Stimulated activated CD4-positive, alpha-beta T cell treated with anti-CD3 and anti-CD28 coated beads, Interleukin-2, amount 100 ng/mL, for 24 hours (primary cell): Measurements from ENCODE around the gene NCAN.

ENCODE experiments used
- DNase-seq, 2 donors: peaks; one replicate each; pipeline ENCODE4 v3.0.0-alpha.2; 2020

The NCAN gene

DNA sequence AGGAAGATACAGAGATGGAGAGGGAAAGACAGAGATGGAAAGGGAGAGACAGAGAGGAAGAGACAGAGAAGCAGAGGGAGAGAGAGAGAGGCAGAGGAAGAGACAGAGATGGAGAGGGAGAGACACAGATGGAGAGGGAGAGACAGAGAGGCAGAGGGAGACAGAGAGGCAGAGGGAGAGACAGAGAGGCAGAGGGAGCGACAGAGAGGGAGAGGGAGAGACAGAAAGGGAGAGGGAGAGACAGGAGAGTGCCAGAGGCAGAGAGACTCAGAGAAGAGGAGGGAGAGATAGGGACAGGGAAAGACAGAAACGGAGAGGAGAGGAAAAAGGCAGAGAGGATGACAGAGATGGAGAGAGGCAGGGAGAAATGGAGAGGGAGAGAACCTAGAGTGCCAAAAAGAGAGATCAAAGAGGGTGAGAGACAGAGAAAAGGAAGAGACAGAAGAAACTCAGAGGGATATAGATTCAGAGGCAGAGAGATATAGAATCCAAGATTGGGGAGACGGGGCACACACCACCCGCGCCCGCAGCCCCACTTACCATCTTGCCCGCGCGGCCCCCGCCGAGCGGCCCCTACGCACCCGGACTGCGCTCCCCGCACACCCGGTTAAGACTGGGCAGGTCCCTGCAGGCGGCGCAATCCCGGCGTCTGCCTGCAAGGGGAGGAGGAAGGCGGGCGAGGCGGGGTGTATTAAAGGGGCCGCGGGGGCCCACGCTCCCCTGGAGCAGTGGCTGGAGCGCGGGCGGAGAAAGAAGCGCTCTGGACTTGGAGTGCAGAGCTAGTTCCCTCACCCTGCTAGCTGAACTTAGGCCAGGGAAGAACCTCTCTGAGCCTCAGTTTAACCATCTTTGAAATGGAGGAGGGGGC is 50.7 kb downstream of the NCAN start:
- DNase-seq: no peak

DNA sequence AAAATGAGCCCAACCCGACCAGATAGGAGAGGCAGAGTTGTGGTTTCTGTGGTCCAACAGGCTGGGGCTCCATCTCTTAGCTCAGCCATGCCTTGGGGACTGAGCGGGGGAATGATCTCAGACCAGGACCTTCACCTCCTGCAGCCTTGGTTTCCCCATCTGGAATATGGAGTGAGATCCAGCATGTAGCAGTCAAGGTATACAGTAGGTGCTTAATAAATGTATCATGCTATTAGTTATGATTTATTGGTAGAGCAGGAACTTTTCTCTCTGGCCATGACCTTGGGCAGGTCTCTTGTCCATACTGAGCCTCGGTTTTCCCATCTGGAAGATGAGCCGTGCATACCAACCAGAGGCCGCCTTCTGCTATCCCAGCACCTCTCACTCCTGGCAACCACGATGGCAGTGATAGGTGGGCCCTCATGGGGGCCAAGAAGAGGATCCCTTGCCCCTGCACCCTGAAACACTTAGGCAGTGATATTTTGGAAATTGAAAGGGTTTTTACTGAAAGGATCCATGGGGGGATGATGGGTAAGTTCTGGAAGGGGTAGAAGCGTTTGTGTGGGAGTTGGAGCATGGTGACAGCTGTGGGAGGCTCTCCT is 52.2 kb downstream of the NCAN start:
- DNase-seq: no peak

- no peak for DNase-seq
These were observed 55.5 kb downstream of the NCAN start for GRCh38 chr19:19267305-19267704.

DNA sequence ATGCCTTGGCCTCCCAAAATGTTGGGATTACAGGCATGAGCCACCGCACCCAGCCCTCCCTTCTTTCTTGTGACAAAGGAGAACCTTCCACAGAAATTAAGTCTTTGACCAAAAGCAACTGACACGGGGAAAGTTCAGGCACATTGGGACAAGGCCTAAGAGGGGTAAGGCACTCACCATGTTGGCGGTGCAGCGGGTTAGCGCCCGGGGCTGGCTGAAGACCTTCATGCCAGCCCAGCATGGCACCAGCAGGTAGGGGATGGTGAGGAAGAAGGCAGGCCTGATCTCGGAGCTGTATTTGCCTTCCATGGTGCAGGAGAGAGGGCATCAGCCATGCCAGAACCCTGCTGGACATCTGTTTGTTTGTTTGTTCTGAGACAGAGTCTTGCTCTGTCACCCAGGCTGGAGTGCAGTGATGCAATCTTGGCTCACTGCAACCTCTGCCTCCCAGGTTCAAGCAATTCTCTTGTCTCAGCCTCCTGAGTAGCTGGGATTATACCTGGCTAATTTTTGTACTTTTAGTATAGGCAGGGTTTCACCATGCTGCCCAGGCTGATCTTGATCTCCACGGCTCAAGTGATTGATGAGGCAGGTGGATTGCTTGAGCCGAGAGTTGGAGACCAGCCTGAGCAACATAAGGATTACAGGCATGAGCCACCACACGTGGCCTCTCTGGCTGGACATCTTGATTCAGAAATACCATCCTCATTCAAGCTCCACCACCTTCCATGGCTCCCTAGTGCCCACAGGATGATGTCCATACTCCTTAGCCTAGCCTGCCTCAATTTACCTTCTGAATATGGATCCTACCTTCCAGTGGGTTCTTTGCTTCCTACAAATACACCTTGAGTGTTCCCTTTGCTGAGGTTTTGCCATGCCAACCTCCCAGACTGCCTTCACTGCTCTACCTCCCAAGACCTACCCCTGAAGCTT is 57.0 kb downstream of the NCAN start:
- no peak for DNase-seq

GRCh38 chr19:19269952-19270694 is 58.4 kb downstream of the NCAN start:
- DNase-seq: no peak

GRCh38 chr19:19270749-19271571 is 59.2 kb downstream of the NCAN start:
- DNase-seq: no peak

- no peak for DNase-seq
These were observed 60.3 kb downstream of the NCAN start for GRCh38 chr19:19271828-19272599.

DNA sequence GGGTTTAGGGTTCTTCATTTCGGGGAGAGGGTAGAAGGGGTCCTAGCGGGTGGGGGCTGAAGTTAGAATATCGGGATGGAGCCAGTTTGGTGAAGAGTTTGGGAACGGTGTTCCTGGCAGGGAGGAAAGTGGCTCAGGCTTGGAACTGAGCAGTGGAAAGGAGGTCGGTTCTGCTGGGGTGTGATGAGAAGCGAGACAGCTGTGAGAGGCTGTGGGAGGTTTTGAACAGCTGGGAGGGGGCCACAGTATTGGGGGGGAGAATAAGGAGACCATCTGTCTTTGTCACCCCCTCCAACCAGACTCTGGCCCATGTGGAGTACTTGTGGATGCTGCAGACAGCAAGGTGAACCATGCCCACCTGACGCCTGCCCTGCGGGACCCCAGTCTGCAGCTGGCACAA is 62.4 kb downstream of the NCAN start:
- no peak for DNase-seq

DNA sequence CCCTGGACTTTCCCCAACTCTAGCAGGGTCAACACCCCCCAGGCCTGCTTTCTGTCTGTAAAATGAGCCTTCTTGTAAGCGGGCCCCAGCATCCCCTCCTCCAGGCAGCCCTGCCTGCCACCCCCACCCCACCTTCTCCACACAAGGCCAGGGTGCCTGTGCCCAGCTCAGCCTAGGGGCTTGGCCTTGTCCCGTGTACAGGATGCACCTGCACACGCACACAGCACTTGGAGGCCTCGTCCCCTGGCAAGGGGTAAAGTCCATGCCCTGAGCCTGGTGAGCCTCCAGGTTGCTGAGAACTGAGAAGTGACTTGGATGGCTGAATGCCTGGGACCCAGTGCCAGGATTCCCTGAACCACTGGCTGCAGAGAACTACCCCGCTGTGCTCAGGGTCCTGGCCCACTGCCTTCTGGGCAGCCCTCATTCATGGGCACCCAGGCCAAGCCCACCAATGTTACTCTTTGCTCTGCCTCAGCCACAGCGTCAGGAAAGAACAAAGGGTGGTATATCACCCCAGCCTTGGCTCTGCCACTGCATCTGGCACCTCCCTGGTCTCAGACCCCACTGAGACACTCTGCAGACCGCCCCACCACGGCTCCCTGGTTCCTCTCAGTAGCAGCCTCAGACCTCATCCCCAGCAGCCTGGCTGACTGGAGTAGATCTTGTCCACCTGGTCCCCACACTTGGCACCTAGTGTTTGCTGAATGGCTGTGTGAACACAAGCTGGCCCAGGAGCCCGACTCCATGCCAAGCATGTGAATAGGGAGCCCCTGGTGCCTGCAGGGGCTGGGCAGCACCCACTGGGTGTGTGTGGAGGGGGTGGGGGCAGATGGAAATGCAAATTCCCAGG is 63.2 kb downstream of the NCAN start:
- DNase-seq: no peak

GRCh38 chr19:19276386-19276785 is 64.6 kb downstream of the NCAN start:
- no peak for DNase-seq

DNA sequence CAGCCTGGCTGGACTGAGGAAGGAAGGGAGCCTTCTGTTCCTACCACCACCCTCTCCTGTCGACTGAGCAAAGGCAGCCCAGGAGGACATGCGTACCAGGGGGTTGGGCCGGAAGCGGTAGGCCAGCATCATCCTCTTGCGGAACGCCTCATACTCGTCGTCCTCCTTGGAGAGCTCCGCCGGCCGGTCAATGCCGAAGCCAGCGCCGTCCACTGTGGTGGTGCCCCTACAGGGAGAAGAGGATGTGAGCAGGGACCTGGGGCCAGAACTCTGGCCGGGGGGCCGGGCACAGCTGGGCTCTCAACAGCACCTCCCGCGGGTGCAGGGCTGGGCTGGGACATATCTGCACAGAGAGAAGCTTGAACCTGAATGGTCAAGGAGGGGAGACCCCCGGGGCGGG is 65.1 kb downstream of the NCAN start:
- no peak for DNase-seq

- DNase-seq: no peak
These were observed 66.6 kb downstream of the NCAN start for GRCh38 chr19:19278315-19278714.

GRCh38 chr19:19279062-19279612 is 67.4 kb downstream of the NCAN start:
- DNase-seq: no peak

DNA sequence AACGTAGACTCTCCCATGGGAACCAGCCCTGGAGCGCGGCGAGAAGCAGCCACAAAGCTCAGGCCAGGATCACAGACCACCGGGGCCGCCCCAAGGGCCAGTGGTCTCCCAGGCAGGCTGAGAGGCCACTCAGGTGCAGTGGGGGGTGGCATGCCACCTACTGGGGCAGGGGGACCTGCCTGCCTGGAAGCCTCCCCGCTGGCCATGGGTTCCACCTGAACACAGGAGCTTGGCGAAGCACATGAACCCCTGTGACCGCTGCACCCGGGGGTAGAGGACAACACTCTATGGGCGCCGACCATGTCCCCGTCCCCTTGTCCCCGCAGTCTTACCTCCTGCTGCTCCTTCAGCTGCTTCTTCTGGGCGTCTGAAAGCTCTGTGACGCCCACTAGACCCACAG is 68.1 kb downstream of the NCAN start:
- no peak for DNase-seq

DNA sequence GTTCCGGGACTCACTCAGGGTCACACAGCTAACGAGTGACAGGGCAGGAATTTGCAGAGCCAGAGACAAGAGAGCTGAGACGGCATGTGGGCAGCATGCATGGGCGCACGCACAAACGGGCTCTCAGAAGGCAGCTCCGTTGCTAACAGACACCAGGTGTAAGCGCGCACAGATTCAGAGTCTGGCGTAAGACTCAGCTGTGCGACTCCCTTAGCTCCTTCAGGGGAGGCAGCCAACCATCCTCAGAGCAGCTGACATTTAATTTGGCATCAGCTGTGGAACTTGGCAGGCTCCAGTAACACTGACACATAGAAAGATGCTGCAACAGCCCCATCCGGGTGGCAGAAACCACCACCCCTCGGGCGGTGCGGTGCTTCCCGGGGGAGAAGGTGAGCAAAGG is 68.8 kb downstream of the NCAN start:
- DNase-seq: no peak

- DNase-seq: no peak
These were observed 73.9 kb downstream of the NCAN start for GRCh38 chr19:19285686-19286085.

GRCh38 chr19:19292607-19293006 is 80.8 kb downstream of the NCAN start:
- DNase-seq: no peak

DNA sequence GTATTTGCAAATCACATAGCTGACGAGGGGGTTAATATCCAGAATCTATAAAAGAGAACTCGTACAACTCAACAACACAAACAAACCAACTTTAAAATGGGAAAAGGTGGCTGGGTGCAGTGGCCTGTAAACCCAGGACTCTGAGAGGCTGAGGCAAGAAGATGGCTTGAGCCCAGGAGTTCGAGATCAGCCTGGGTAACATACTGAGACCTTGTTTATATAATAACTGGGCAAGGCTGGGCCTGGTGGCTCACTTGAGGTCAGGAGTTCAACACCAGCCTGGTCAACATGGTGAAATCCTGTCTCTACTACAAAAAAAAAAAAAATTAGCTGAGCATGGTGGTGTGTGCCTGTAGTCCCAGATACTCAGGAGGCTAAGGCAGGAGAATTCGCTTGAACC is 83.2 kb downstream of the NCAN start:
- no peak for DNase-seq

GRCh38 chr19:19296953-19297689 is 85.4 kb downstream of the NCAN start:
- no peak for DNase-seq
